Stimulated activated CD4-positive, alpha-beta T cell treated with anti-CD3 and anti-CD28 coated beads, Interleukin-12 subunit alpha, Interleukin-12 subunit beta, amount 100 ng/mL, for 48 hours (primary cell): Measurements from ENCODE around the gene TMEM233.

Source experiments
- DNase-seq, 3 donors: peaks; one replicate each; pipeline ENCODE4 v3.0.0-alpha.2; 2020; ENCODE audit warnings: low read depth in 2 of 3, low spot score in 1 of 3

TMEM233 gene

DNA sequence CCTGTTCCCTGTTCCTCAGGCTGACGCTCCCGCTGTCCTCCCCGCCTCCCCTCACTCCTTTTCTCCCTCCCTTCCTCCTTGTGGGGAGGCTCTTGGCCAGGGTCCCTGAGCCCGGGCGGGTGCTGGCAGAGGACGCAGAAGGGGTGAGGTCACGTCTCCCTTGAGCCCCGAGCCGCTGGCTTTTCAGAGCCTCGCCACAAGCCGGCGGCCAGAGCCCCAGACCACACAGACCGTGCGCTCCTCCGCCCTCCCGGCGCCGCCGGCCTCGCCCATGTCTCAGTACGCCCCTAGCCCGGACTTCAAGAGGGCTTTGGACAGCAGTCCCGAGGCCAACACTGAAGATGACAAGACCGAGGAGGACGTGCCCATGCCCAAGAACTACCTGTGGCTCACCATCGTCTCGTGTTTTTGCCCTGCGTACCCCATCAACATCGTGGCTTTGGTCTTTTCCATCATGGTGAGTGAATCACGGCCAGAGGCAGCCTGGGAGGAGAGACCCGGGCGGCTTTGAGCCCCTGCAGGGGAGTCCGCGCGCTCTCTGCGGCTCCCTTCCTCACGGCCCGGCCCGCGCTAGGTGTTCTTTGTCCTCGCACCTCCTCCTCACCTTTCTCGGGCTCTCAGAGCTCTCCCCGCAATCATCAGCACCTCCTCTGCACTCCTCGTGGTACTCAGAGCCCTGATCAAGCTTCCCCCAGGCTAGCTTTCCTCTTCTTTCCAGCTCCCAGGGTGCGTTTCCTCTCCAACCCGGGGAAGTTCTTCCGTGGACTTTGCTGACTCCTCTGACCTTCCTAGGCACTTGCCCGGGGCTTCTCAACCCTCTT, at the start of gene TMEM233:
Gene TMEM233, plus strand, starts transcription at position 197 of the 821 bp plus-strand sequence. Its CDS starts 75 bp downstream, at position 272.
- DNase-seq = no peak

DNA sequence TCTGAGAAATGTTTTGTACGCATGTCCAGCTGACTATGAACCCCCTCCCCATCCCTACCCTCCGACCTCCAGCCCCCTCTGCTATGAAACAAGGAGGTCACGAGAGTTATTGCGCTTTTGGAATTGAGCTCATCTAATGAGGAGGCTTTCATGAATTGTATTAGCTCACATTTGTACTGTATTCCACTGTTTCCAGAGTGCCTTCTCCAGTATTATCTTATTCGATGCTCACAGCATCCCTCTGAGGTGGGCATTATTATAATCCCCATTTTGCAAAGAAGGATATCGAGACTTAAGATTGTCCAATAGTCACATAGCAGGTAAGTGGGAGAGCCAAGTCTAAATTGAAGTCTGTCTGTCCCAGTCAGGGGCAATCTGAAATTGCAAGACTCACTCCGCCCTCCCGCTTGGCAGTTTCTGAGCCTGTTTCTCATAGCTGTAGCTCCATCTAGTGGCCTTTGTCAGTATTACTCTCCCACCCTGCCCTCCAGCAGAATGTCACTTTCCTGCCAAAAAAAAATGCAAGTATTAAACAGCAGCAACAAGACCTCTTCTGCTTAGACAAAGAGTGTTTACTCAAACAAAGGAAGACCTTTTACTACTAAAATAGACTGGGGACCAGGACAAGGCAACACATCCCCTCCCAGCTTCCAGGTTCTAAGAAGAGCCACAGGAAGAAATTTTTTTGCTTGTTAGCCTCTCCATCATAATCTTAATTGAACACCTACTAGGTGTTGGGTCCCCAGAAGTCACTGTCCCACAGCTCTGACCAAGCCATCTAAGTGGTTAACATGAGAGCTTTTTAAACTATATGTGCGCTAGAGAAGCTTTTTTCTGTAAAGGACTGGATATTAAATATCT, 48.6 kb upstream of the TMEM233 start:
- peak; percentile 28 to 68 (median 33) for DNase-seq

GRCh38 chr12:119546340-119546739, 47.2 kb upstream of the TMEM233 start:
- DNase-seq = no peak

- no peak for DNase-seq
Measured at GRCh38 chr12:119547001-119547400, 46.6 kb upstream of the TMEM233 start.

DNA sequence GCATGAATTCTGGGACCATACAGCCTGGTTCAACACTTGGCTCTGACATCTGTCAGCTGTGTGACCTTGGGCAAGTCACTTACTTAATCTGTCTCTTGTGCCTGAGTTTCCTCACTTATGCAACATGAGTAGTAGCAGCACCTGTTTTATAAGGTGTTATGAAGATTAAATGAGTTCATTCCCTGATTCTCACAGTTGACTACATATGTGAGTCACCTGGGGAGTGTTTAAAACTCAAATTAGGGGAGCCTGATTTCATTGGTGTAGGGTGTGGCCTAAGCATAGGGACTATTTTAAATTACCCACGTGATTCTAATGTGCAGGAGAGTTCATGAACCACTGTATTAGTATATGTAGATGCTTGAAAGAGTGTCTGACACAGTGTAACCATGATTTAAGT, 36.7 kb upstream of the TMEM233 start:
- DNase-seq = no peak

GRCh38 chr12:119565404-119565803, 28.2 kb upstream of the TMEM233 start:
- DNase-seq = no peak

GRCh38 chr12:119570771-119571170, 22.8 kb upstream of the TMEM233 start:
- no peak for DNase-seq

DNA sequence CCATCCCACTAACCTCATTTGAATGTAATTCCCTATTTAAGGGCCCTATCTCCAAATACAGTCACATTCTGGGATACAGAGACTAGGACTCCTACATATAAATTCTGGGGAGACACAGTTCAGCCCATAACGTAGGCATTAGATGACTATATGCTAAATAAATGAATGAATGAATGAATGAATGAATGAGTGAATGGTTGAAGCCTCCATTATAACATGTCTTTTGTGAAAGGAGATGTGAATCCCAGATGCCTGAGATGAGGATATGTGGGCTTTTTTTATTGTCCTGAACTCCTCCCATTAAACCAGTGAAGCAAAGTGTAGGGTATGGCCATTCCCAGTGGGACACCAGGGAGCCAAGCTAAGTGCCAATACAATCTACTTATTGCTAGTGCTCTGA, 20.5 kb upstream of the TMEM233 start:
- DNase-seq = no peak

- no peak for DNase-seq
Measured at GRCh38 chr12:119574255-119574654, 19.3 kb upstream of the TMEM233 start.

GRCh38 chr12:119576118-119576810, 17.3 kb upstream of the TMEM233 start:
- DNase-seq = no peak

- no peak for DNase-seq
Measured at GRCh38 chr12:119576915-119577314, 16.7 kb upstream of the TMEM233 start.

- DNase-seq = peak in 2 of 3 donors; percentile 8 to 28
Measured at GRCh38 chr12:119578112-119578511, 15.5 kb upstream of the TMEM233 start.

GRCh38 chr12:119589097-119589496, 4.5 kb upstream of the TMEM233 start:
- no peak for DNase-seq

DNA sequence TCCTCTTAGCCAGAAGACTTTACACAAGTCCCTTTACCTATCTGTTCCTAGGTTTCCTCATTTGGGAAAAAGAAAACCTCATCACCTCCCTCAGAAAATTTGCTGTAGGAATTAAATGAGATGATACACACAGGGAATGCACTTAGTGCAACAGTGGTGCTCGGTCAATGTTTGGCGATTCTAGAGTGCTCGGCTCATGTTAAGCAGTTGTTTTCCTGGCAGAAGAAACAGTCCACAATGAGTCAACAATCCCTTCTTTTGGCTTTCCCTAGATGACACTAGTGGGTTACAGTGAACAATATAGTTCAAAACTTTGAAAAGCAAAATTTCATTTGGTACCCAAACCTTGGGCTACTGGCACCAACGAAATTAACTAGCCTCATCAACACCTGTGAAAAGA, 3.9 kb upstream of the TMEM233 start:
- no peak for DNase-seq

- no peak for DNase-seq
Measured at GRCh38 chr12:119592232-119592631, 1.3 kb upstream of the TMEM233 start.

- DNase-seq = no peak
Measured at GRCh38 chr12:119594399-119594730, 791 bp downstream of the TMEM233 start.

DNA sequence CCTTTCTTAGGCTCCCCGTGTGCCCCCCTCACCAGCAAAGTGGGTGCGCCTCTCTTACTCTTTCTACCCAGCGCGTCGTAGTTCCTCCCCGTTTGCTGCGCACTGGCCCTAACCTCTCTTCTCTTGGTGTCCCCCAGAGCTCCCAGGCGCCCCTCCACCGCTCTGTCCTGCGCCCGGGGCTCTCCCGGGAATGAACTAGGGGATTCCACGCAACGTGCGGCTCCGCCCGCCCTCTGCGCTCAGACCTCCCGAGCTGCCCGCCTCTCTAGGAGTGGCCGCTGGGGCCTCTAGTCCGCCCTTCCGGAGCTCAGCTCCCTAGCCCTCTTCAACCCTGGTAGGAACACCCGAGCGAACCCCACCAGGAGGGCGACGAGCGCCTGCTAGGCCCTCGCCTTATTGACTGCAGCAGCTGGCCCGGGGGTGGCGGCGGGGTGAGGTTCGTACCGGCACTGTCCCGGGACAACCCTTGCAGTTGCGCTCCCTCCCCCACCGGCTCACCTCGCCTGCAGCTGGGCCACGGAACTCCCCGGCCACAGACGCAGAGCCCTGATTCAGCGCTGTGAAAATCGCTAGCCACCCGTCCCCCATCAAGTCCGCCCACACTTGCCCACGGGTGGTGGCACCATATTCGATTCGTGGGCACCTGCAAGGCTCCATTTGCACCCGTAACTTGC, 1.3 kb downstream of the TMEM233 start:
- DNase-seq = no peak

GRCh38 chr12:119598159-119598558, 4.6 kb downstream of the TMEM233 start:
- no peak for DNase-seq

DNA sequence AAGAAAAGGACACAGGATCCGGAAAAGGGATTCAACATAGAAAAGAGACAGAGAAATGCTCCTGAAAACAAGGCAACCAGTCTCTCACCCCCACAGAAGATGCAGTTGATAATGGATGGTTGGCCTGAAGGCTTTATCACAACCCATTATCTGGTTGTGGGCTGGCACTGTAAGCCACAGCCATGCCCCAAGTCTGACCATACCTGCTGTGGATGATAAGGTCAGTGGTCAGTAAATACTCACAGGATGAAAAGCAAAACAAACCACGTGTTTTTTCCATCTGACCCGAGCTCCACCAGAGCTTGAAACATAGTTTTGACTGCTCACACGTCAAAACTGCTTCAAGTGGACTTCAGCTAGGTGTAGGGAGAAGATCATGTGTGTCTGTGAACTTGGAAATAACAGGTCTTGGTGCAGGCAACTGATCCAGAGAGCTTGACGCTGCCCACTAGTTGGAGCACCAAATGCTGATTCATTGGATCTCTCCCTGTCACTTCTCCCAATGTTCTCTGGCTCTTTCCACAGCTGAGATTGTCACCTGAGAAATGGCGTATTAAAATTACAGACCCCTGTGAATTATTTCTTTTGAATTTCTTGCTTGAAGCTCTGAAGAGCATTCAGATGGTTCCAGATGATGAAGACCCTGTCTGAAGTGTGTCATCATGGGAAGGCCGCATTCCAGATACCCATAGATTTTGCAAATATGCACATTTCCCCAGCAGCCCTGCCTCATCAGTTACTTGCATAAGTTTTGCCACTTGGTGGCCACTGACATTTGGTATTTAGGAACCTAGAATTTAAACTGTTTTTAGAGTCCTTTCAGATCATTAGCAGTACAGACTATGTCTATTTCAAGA, 8.5 kb downstream of the TMEM233 start:
- no peak for DNase-seq

DNA sequence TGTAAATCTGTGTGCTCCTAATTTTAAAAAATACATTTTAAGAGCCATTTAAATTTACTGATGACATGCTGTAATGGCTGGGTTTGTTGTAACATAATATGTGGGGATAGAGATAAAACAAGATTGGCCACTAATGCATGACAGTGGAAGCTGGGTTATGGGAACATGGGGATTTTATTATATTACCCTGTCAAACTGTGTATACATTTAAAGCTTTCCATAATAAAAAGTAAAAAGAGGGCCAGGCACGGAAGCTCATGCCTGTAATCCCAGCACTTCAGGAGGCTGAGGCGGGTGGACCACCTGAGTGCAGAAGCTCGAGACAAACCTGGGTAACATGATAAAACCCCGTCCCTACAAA, 9.1 kb downstream of the TMEM233 start:
- no peak for DNase-seq
